T-helper 2 cell (primary cell): ENCODE data around the gene HBP1.

Source experiments
- DNase-seq, 5 experiments: peaks; one replicate each; pipeline versions ENCODE4 v3.0.0 to v3.0.0-alpha.2; 2012 to 2022

Gene HBP1

GRCh38 chr7:107157091-107157490 lies 11.7 kb upstream of the HBP1 start:
- no peak for DNase-seq

GRCh38 chr7:107158028-107158427 lies 10.8 kb upstream of the HBP1 start:
- no peak for DNase-seq

GRCh38 chr7:107160389-107160788 lies 8.4 kb upstream of the HBP1 start:
- no peak for DNase-seq

GRCh38 chr7:107161415-107161814 lies 7.4 kb upstream of the HBP1 start:
- DNase-seq = no peak

- no peak for DNase-seq
These were observed 6.3 kb upstream of the HBP1 start for GRCh38 chr7:107162475-107162874.

GRCh38 chr7:107164092-107164491 lies 4.7 kb upstream of the HBP1 start:
- DNase-seq = no peak

GRCh38 chr7:107165341-107165740 lies 3.5 kb upstream of the HBP1 start:
- no peak for DNase-seq

GRCh38 chr7:107166736-107167426 lies 1.9 kb upstream of the HBP1 start:
- no peak for DNase-seq

GRCh38 chr7:107167483-107168232 lies 1.1 kb upstream of the HBP1 start:
- peak in 4 of 5 experiments; percentile 32 to 87 (median 60) for DNase-seq

- DNase-seq = peak; percentile 69 to 88 (median 78)
These were observed 582 bp downstream of the HBP1 start for GRCh38 chr7:107169120-107170050.

GRCh38 chr7:107170051-107170915 lies 1.5 kb downstream of the HBP1 start:
- DNase-seq = no peak

GRCh38 chr7:107171496-107171895 lies 2.7 kb downstream of the HBP1 start:
- DNase-seq = no peak

GRCh38 chr7:107172276-107173032 lies 3.7 kb downstream of the HBP1 start:
- DNase-seq = no peak

GRCh38 chr7:107173191-107173590 lies 4.4 kb downstream of the HBP1 start:
- DNase-seq = no peak

- peak in 1 of 5 experiments; percentile 53 for DNase-seq
These were observed 5.0 kb downstream of the HBP1 start for GRCh38 chr7:107173691-107174406.

GRCh38 chr7:107179326-107180164 lies 10.7 kb downstream of the HBP1 start:
- no peak for DNase-seq

- DNase-seq = peak in 2 of 5 experiments; percentile 19 to 22
These were observed 11.6 kb downstream of the HBP1 start for GRCh38 chr7:107180378-107180777.

GRCh38 chr7:107181172-107181571 lies 12.4 kb downstream of the HBP1 start:
- DNase-seq = no peak

- no peak for DNase-seq
These were observed 16.9 kb downstream of the HBP1 start for GRCh38 chr7:107185716-107186115.

- no peak for DNase-seq
These were observed 17.4 kb downstream of the HBP1 start for GRCh38 chr7:107186240-107186639.
